ENCODE results near the gene NAT14.

The NAT14 gene

DNA sequence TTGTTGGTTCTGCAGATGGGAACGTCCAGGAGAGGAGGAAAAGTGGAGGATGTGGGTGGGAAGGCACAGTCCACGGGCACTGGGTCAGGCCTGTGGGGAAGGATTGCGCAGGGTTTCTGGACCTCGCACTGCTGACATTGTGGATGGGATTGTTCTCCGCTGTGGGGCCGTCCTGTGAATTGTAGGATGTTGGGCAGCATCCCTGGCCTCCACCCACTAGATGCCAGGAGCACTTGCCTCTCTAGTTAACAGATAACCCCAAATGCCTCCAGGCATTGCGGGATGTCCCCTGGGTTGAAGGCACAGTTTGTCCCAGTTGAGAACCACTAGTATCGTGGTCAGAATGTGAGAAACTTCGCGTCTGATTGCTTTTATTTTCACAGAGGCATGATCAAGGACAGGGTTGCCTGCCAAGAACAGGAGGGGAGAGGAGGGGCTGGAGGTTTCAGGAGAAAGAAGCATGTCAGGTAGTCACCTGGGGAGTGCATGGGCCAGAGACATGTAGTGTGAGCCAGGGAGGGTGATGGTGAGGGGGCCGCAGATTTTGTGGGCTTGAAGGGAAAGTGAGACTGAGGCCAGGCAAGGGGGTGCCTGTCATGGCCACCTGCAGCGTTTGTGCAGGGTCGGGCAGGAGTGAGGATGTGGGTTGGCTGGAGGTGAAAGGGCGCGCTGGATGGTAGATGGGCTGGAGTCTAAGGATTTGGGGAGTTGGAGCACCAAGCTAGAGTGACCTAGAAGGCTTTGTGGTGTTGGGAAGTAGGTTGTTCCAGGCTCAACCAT lies 5.3 kb upstream of the NAT14 start:
- TF ChIP-seq, protein P1, sequence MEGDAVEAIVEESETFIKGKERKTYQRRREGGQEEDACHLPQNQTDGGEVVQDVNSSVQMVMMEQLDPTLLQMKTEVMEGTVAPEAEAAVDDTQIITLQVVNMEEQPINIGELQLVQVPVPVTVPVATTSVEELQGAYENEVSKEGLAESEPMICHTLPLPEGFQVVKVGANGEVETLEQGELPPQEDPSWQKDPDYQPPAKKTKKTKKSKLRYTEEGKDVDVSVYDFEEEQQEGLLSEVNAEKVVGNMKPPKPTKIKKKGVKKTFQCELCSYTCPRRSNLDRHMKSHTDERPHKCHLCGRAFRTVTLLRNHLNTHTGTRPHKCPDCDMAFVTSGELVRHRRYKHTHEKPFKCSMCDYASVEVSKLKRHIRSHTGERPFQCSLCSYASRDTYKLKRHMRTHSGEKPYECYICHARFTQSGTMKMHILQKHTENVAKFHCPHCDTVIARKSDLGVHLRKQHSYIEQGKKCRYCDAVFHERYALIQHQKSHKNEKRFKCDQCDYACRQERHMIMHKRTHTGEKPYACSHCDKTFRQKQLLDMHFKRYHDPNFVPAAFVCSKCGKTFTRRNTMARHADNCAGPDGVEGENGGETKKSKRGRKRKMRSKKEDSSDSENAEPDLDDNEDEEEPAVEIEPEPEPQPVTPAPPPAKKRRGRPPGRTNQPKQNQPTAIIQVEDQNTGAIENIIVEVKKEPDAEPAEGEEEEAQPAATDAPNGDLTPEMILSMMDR (IDR thresholded peaks at IDR 0.05; ENCODE audit: low read depth, low read length), result no peak
- no peak for DNase-seq (ENCODE audit: extremely low read depth, low read depth)

DNA sequence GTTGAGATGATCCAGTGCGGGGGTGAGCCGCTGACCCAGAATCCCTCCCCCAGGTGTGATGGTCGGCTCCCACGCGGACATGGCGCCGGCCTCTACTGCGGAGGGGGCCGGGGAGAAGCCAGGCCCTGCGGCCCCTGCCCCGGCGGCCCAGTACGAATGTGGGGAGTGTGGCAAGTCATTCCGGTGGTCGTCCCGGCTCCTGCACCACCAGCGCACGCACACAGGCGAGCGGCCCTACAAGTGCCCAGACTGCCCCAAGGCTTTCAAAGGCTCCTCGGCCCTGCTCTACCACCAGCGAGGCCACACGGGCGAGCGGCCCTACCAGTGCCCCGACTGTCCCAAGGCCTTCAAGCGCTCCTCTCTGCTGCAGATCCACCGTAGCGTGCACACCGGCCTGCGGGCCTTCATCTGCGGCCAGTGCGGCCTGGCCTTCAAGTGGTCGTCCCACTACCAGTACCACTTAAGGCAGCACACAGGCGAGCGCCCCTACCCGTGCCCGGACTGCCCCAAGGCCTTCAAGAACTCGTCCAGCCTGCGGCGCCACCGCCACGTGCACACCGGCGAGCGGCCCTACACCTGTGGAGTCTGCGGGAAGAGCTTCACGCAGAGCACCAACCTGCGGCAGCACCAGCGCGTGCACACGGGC lies 3.7 kb upstream of the NAT14 start:
- TF ChIP-seq, protein P1 (IDR thresholded peaks at IDR 0.05; ENCODE audit: low read depth, low read length), result no peak
- DNase-seq (ENCODE audit: extremely low read depth, low read depth), result no peak

DNA sequence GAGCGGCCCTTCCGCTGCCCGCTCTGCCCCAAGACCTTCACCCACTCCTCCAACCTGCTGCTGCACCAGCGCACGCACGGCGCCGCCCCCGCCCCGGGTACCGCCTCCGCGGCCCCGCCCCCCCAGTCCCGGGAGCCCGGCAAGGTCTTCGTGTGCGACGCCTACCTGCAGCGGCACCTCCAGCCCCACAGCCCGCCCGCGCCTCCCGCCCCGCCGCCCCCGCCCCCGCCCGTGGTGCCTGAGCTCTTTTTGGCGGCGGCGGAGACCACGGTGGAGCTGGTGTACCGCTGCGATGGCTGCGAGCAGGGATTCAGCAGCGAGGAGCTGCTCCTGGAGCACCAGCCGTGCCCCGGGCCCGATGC lies 3.2 kb upstream of the NAT14 start:
- TF ChIP-seq, protein P1 (IDR thresholded peaks at IDR 0.05; ENCODE audit: low read depth, low read length), result no peak
- no peak for DNase-seq (ENCODE audit: extremely low read depth, low read depth)

DNA sequence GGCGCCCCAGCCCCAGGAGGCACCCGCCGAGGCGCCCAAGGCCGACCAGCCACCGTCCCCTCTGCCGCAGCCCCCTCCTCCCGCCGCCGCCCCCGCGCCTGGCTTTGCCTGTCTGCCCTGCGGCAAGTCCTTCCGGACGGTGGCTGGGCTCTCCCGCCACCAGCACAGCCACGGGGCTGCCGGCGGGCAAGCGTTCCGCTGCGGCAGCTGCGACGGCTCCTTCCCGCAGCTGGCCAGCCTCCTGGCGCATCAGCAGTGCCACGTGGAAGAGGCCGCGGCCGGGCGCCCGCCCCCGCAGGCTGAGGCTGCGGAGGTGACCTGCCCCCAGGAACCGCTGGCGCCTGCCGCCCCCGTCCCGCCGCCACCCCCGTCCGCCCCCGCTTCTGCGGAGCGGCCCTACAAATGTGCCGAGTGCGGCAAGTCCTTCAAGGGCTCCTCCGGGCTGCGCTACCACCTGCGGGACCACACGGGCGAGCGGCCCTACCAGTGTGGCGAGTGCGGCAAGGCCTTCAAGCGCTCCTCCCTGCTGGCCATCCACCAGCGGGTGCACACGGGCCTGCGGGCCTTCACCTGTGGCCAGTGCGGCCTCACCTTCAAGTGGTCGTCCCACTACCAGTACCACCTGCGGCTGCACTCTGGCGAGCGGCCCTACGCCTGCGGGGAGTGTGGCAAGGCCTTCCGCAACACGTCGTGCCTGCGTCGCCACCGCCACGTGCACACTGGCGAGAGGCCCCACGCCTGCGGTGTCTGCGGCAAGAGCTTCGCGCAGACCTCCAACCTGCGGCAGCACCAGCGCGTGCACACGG lies 2.6 kb upstream of the NAT14 start:
- TF ChIP-seq, protein P1 (IDR thresholded peaks at IDR 0.05; ENCODE audit: low read depth, low read length), result no peak
- no peak for DNase-seq (ENCODE audit: extremely low read depth, low read depth)

DNA sequence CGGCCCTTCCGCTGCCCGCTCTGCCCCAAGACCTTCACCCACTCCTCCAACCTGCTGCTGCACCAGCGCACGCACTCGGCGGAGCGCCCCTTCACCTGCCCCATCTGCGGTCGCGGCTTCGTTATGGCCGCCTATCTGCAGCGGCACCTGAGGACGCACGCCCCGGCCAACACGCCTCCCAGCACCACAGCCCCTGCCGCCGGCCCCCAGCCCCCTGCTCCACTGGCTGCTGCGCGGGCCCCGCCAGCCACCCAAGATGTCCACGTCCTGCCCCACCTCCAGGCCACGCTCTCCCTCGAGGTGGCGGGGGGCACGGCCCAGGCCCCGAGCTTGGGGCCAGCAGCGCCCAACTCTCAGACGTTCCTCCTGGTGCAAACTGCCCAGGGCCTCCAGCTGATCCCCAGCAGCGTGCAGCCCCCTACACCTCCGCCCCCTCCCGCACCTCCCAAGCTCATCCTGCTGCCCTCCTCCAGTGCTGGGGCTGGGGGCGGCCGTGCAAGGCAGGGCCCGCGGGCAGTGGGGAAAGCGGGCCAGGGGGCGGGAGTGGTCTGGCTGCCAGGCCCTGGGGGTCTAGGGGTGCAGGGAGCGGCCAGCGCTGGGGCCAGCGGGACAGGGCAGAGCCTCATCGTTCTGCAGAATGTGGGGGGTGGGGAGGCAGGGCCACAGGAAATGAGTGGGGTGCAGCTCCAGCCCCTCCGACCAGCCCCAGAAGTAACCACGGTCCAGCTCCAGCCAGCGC lies 1.9 kb upstream of the NAT14 start:
- TF ChIP-seq, protein P1 (IDR thresholded peaks at IDR 0.05; ENCODE audit: low read depth, low read length), result no peak
- no peak for DNase-seq (ENCODE audit: extremely low read depth, low read depth)

DNA sequence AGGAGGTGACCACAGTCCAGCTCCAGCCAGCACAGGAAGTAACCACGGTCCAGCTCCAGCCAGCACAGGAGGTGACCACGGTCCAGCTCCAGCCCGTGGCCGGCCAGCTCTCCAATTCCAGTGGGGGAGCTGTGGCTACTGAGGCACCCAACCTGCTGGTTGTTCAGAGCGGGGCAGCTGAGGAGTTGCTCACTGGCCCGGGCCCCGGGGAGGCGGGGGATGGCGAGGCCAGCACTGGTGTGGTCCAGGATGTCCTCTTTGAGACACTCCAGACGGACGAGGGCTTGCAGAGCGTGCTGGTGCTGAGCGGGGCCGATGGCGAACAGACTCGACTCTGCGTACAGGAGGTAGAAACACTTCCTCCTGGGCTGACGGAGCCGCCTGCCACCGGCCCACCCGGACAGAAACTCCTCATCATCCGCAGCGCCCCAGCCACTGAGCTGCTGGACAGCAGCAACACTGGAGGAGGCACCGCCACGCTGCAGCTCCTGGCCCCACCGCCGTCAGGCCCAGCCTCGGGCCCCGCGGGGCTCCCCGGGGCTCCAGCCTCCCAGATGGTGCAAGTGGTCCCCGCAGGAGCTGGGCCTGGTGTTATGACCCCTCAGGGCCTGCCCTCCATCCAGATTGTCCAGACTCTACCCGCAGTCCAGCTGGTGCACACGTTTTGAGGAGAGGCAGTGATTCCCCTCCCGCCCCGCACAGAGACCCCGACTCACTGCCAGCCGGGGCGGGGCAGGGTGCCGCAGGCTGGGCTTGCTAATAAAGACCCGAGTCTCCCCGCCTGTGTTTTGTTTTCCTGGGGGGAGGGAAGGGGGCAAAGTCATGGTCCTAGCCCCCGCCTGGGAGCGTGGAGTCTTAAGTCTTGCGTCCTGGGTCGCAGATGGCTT lies 1.0 kb upstream of the NAT14 start:
- TF ChIP-seq, protein P1 (IDR thresholded peaks at IDR 0.05; ENCODE audit: low read depth, low read length), result no peak
- DNase-seq (ENCODE audit: extremely low read depth, low read depth), result no peak

Measured in AG09319 (cell line).